Keratinocyte (primary cell): Measurements from ENCODE around the gene LRRC15. TPM values are rescaled to one million over a fixed set of nuclear protein-coding genes. Genes with fewer than 3 reads are reported as not detected.

ENCODE experiments used
- DNase-seq: peaks from one replicate; pipeline ENCODE4 v3.0.0-alpha.2; 2011; ENCODE audit warnings: low read depth, missing footprints, low spot score
- FAIRE-seq: peaks from 2 replicates; lab custom pipeline; 2011; peaks lifted over from hg19 to GRCh38; lab: Jason Lieb, UNC
- H2AFZ ChIP-seq: 2 replicates; pipeline ENCODE4 v1.6.0; 2012; ENCODE audit warnings: low read length, control low read depth, inconsistent platforms; ENCODE audit not compliant: control insufficient read depth
- H3K27ac ChIP-seq: 2 replicates; pipeline ENCODE4 v1.5.1; 2011; ENCODE audit warnings: low read length; ENCODE audit not compliant: control insufficient read depth, insufficient read depth
- H3K27me3 ChIP-seq: 3 replicates; pipeline ENCODE4 v1.6.0; 2011; ENCODE audit warnings: low read length; ENCODE audit not compliant: control insufficient read depth, insufficient read depth; ENCODE audit errors: extremely low read depth
- H3K36me3 ChIP-seq, 2 experiments: 2 replicates in 1 of 2; 3 replicates in 1 of 2; pipeline ENCODE4 v1.5.1; 2011; ENCODE audit warnings: low read length in 2 of 2, mild to moderate bottlenecking in 1 of 2; ENCODE audit not compliant: control insufficient read depth in 2 of 2, insufficient read depth in 2 of 2; ENCODE audit errors: extremely low read depth in 1 of 2
- H3K4me1 ChIP-seq: 3 replicates; pipeline ENCODE4 v1.5.1; 2011; ENCODE audit warnings: low read length; ENCODE audit not compliant: control insufficient read depth, insufficient read depth; ENCODE audit errors: extremely low read depth
- H3K4me2 ChIP-seq: 3 replicates; pipeline ENCODE4 v1.6.0; 2011; ENCODE audit warnings: low read depth, low read length; ENCODE audit not compliant: control insufficient read depth, insufficient read depth; ENCODE audit errors: extremely low read depth
- H3K4me3 ChIP-seq, 3 experiments: fragments of 200-600 bp in 1 of 3; sonication (generic) in 1 of 3; 2 replicates in 2 of 3; 3 replicates in 1 of 3; pipeline ENCODE4 v1.5.1; 2011 to 2016; ENCODE audit warnings: low read length in 3 of 3, mild to moderate bottlenecking in 3 of 3, control low read depth in 2 of 3, inconsistent platforms in 1 of 3, low read depth in 1 of 3, mixed read lengths in 1 of 3, mixed run types in 1 of 3, moderate library complexity in 1 of 3; ENCODE audit not compliant: control insufficient read depth in 2 of 3, insufficient read depth in 2 of 3; ENCODE audit errors: extremely low read depth in 1 of 3
- H3K79me2 ChIP-seq: 2 replicates; pipeline ENCODE4 v1.6.0; 2012; ENCODE audit warnings: low read length; ENCODE audit not compliant: control insufficient read depth, insufficient read depth
- H3K9ac ChIP-seq: 3 replicates; pipeline ENCODE4 v1.6.0; 2011; ENCODE audit warnings: low read length; ENCODE audit not compliant: control insufficient read depth, insufficient read depth; ENCODE audit errors: extremely low read depth
- H3K9me1 ChIP-seq: 3 replicates; pipeline ENCODE4 v1.6.0; 2011; ENCODE audit warnings: low read length; ENCODE audit not compliant: control insufficient read depth, insufficient read depth; ENCODE audit errors: extremely low read depth
- H3K9me3 ChIP-seq: 2 replicates; pipeline ENCODE4 v1.5.1; 2012; ENCODE audit warnings: low read depth, low read length; ENCODE audit not compliant: control insufficient read depth
- H4K20me1 ChIP-seq: 3 replicates; pipeline ENCODE4 v1.6.0; 2011; ENCODE audit warnings: low read length; ENCODE audit not compliant: control insufficient read depth, insufficient read depth; ENCODE audit errors: extremely low read depth
- CTCF ChIP-seq, 3 experiments: IDR thresholded peaks in 1 of 3; conservative IDR thresholded peaks in 1 of 3; optimal IDR thresholded peaks in 1 of 3; 2 replicates in 2 of 3; 3 replicates in 1 of 3; pipeline versions ENCODE3 to v1.5.1; 2011; ENCODE audit warnings: low read length in 3 of 3, mild to moderate bottlenecking in 3 of 3, moderate library complexity in 2 of 3, control low read depth in 1 of 3, inconsistent platforms in 1 of 3; ENCODE audit not compliant: insufficient read depth in 2 of 3; ENCODE audit errors: extremely low read depth in 1 of 3
- EZH2 ChIP-seq: IDR thresholded peaks from one replicate; pipeline ENCODE4 v1.6.1; 2012; ENCODE audit warnings: inconsistent platforms, mild to moderate bottlenecking, low read length, moderate library complexity
- dilution Hi-C: fragments of 300-500 bp; cut with MboI; formaldehyde crosslinking; loops from one replicate; pipeline ENCODE4 v1.7.0; 2020; ENCODE audit warnings: low sequenced_read_pairs; ENCODE audit not compliant: extremely low pct_ligation_motif_present
- polyA plus RNA-seq, 5 experiments: library from polyadenylated mRNA; depleted of rRNA in 3 of 5; stranded (reverse) in 3 of 5; stranded (forward) in 1 of 5; unstranded in 1 of 5; fragments of >200 nt; gene quantifications; 1 replicate in 1 of 5; 2 replicates in 3 of 5; 3 replicates in 1 of 5; pipeline versions ENCODE4 v1.2.1 to v1.2.3, GENCODE V29; 2011 to 2012; ENCODE audit warnings: missing spikeins in 2 of 5, low read depth in 1 of 5, low replicate concordance in 1 of 5

The LRRC15 gene
- polyA plus RNA-seq, 1 donor (not counting 4 experiments of a cell fraction or from before 2014, with no cell fraction given), result not detected

DNA sequence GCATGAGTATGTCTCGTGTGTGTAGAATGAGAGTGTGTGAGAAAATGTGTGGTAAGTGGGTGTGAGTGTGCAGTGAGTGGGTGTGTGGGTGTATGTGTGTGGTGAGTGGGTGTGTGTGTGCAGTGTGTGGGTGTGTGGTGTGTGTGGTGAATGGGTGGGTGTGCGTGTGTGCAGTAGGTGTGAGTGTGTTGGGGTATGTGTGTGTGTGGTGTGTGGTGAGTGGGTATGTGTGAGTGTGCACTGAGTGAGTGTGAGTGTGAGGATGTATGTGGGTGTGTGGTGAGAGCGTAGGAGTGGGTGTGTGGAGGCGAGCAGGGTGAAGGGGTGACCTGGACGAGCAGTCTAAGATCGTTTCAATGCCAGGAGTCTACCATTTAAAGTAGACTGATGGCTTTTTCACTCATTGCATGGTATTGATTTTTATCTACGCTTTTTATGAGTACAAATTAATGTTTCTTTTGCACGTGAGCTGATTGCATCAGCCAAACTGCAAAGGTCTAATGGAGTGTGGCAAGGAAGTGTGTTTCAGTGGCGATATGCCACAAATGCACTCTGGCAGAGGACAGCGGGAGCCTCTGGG lies 16.8 kb downstream of the LRRC15 start:
- no peak overlapping the region for H2AFZ ChIP-seq
- peaks cover 5% of the 10 kb centered on the region for H3K27me3 ChIP-seq
- no peak for TF ChIP-seq EZH2
- TF ChIP-seq CTCF (optimal IDR thresholded peaks at IDR 0.05 in 1 of 3, IDR thresholded peaks at IDR 0.05 in 1 of 3, conservative IDR thresholded peaks at IDR 0.05 in 1 of 3; ENCODE audit: extremely low read depth in 1 of 3, insufficient read depth in 2 of 3, low read length in 3 of 3), result no peak
- H3K4me3 ChIP-seq, result no peak overlapping the region
- no peaks in the 10 kb centered on the region for H3K36me3 ChIP-seq
- H3K27ac ChIP-seq, result no peak overlapping the region
- H3K9me1 ChIP-seq, result no peaks in the 10 kb centered on the region
- H3K4me1 ChIP-seq, result no peaks in the 10 kb centered on the region
- H3K9me3 ChIP-seq, result no peaks in the 10 kb centered on the region
- H3K4me2 ChIP-seq, result no peak overlapping the region
- no peaks in the 10 kb centered on the region for H4K20me1 ChIP-seq
- DNase-seq, result no peak
- H3K79me2 ChIP-seq, result no peaks in the 10 kb centered on the region
- FAIRE-seq, result no peak
- no peak overlapping the region for H3K9ac ChIP-seq
- dilution Hi-C loops, result no loop called here

DNA sequence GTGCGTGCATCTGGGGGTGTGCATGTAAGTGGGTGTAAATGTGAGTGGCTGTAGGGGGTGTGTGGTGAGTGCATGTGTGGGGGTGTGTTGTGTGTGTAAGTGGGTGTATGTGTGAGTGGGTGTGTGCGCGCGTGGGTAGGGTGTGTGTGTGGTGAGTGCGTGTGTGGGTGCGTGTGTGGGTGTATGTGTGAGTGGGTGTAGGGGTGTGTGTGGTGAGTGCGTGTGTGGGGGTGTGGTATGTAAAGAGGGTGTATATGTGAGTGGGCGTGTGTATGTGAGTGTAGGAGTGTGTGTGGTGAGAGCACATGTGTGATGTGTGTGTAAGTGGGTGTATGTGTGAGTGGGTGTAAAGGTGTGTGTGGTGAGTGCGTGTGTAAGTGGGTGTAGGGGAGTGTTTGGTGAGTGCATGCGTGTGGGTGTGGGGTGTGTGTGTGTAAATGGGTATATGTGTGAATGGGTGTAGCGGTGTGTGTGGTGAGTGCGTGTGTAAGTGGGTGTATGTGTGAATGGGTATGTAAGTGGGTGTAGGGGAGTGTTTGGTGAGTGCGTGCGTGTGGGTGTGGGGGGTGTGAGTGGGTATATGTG lies 17.5 kb downstream of the LRRC15 start:
- no peak for FAIRE-seq
- dilution Hi-C loops, result no loop called here
- no peaks in the 10 kb centered on the region for H3K36me3 ChIP-seq

More for the DNA sequence above, 17.5 kb downstream of the LRRC15 start:
- H3K9me3 ChIP-seq, result no peaks in the 10 kb centered on the region
- H4K20me1 ChIP-seq, result no peaks in the 10 kb centered on the region
- H3K4me2 ChIP-seq, result no peak overlapping the region
- H3K9ac ChIP-seq, result no peak overlapping the region
- no peak overlapping the region for H3K4me3 ChIP-seq
- H3K27ac ChIP-seq, result no peak overlapping the region
- H3K9me1 ChIP-seq, result no peaks in the 10 kb centered on the region
- H3K79me2 ChIP-seq, result no peaks in the 10 kb centered on the region
- TF ChIP-seq EZH2 (no peak), CTCF (optimal IDR thresholded peaks at IDR 0.05 in 1 of 3, IDR thresholded peaks at IDR 0.05 in 1 of 3, conservative IDR thresholded peaks at IDR 0.05 in 1 of 3; ENCODE audit: extremely low read depth in 1 of 3, insufficient read depth in 2 of 3, low read length in 3 of 3) (no peak)
- H3K27me3 ChIP-seq, result peaks cover 5% of the 10 kb centered on the region
- H2AFZ ChIP-seq, result no peak overlapping the region
- H3K4me1 ChIP-seq, result no peaks in the 10 kb centered on the region
- no peak for DNase-seq
